Measurements from ENCODE around the gene PROZ.
"Not testable (repeated sequence)": the region's sequence is repeated elsewhere in the genome, so short reads cannot be mapped to it uniquely, and the experiment has no call there.

The PROZ gene

GRCh38 chr13:113155982-113156655, 2.3 kb upstream of the PROZ start:
- no peak for DNase-seq (ENCODE audit: low spot score)

- DNase-seq (ENCODE audit: low spot score), result no peak
Observed at GRCh38 chr13:113157206-113157928, 1.1 kb upstream of the PROZ start.

- DNase-seq (ENCODE audit: low spot score), result no peak
Observed at GRCh38 chr13:113158946-113159345, 498 bp downstream of the PROZ start.

GRCh38 chr13:113159701-113160100, 1.3 kb downstream of the PROZ start:
- DNase-seq (ENCODE audit: low spot score), result no peak

- DNase-seq (ENCODE audit: low spot score), result no peak
Observed at GRCh38 chr13:113160983-113161382, 2.5 kb downstream of the PROZ start.

- DNase-seq (ENCODE audit: low spot score), result no peak
Observed at GRCh38 chr13:113161433-113161832, 3.0 kb downstream of the PROZ start.

- DNase-seq (ENCODE audit: low spot score), result not testable (repeated sequence)
Observed at GRCh38 chr13:113161975-113162374, 3.5 kb downstream of the PROZ start.

- DNase-seq (ENCODE audit: low spot score), result no peak
Observed at GRCh38 chr13:113162783-113163685, 4.6 kb downstream of the PROZ start.

GRCh38 chr13:113164492-113164891, 6.0 kb downstream of the PROZ start:
- DNase-seq (ENCODE audit: low spot score), result no peak

- no peak for DNase-seq (ENCODE audit: low spot score)
Observed at GRCh38 chr13:113166266-113166665, 7.8 kb downstream of the PROZ start.

- DNase-seq (ENCODE audit: low spot score), result no peak
Observed at GRCh38 chr13:113166681-113167080, 8.2 kb downstream of the PROZ start.

- DNase-seq (ENCODE audit: low spot score), result no peak
Observed at GRCh38 chr13:113167155-113167554, 8.7 kb downstream of the PROZ start.

- no peak for DNase-seq (ENCODE audit: low spot score)
Observed at GRCh38 chr13:113167575-113167974, 9.1 kb downstream of the PROZ start.

- no peak for DNase-seq (ENCODE audit: low spot score)
Observed at GRCh38 chr13:113168211-113168610, 9.8 kb downstream of the PROZ start.

- no peak for DNase-seq (ENCODE audit: low spot score)
Observed at GRCh38 chr13:113169277-113170272, 11.1 kb downstream of the PROZ start.

GRCh38 chr13:113170511-113170910, 12.1 kb downstream of the PROZ start:
- no peak for DNase-seq (ENCODE audit: low spot score)

- DNase-seq (ENCODE audit: low spot score), result no peak
Observed at GRCh38 chr13:113171250-113172125, 13.0 kb downstream of the PROZ start.

GRCh38 chr13:113172419-113172926, 14.0 kb downstream of the PROZ start:
- DNase-seq (ENCODE audit: low spot score), result no peak

- DNase-seq (ENCODE audit: low spot score), result no peak
Observed at GRCh38 chr13:113176280-113176679, 17.8 kb downstream of the PROZ start.

- DNase-seq (ENCODE audit: low spot score), result no peak
Observed at GRCh38 chr13:113176822-113177221, 18.4 kb downstream of the PROZ start.
